Stomach (tissue), 9 donors: ENCODE data around the gene HNF1B. TPM values are rescaled to one million over a fixed set of nuclear protein-coding genes. Genes with fewer than 3 reads are reported as not detected.
A peak's percentile ranks its signal among the peaks of the same experiment; 100 is the strongest.

Source experiments
- DNase-seq, 2 donors: peaks; one replicate each; pipeline versions ENCODE4 v3.0.0 to v3.0.0-alpha.2; 2013 to 2019
- H3K27ac ChIP-seq, 5 donors: fragments of 200-600 bp in 4 of 5; sonication (generic) in 4 of 5; one replicate each; pipeline ENCODE4 v1.5.1; 2013 to 2019; ENCODE audit warnings: mild to moderate bottlenecking in 1 of 5, moderate library complexity in 1 of 5
- H3K27me3 ChIP-seq, 3 donors: fragments of 200-600 bp; sonication (generic); one replicate each; pipeline ENCODE4 v1.5.1; 2017 to 2019; ENCODE audit warnings: mixed run types in 1 of 3
- H3K36me3 ChIP-seq, 4 donors: fragments of 200-600 bp; sonication (generic); 1 replicate in 3 of 4; 2 replicates in 1 of 4; pipeline ENCODE4 v1.5.1; 2016 to 2019
- H3K4me1 ChIP-seq, 4 donors: fragments of 200-600 bp; sonication (generic); one replicate each; pipeline ENCODE4 v1.5.1; 2016 to 2019
- H3K4me3 ChIP-seq, 4 donors: fragments of 200-600 bp; sonication (generic) in 3 of 4; one replicate each; pipeline ENCODE4 v1.5.1; 2016 to 2019; ENCODE audit warnings: mild to moderate bottlenecking in 1 of 4
- H3K9me3 ChIP-seq, 4 donors: fragments of 200-600 bp; sonication (generic); one replicate each; pipeline ENCODE4 v1.5.1; 2016 to 2019
- CTCF ChIP-seq, 7 experiments: fragments of 450-650 bp in 4 of 7; fragments of 200-600 bp in 3 of 7; sonication (generic) in 3 of 7; IDR thresholded peaks; one replicate each; pipeline ENCODE4 v1.5.1; 2016 to 2019; ENCODE audit warnings: antibody characterized with exemption in 7 of 7, control low read depth in 2 of 7, mild to moderate bottlenecking in 1 of 7
- EP300 ChIP-seq: sonication (generic); formaldehyde crosslinking; IDR thresholded peaks from one replicate; pipeline ENCODE4 v1.6.1; 2017; ENCODE audit warnings: antibody characterized with exemption
- POLR2A ChIP-seq, 4 donors: fragments of 450-650 bp; IDR thresholded peaks; one replicate each; pipeline ENCODE4 v1.6.1; 2016; ENCODE audit warnings: antibody characterized with exemption in 4 of 4, control low read depth in 2 of 4, mild to moderate bottlenecking in 1 of 4, moderate library complexity in 1 of 4
- POLR2AphosphoS5 ChIP-seq, 3 donors: sonication (generic); formaldehyde crosslinking; IDR thresholded peaks; one replicate each; pipeline ENCODE4 v1.6.1; 2016; ENCODE audit warnings: antibody characterized with exemption in 3 of 3
- WGBS, 5 donors: extraction: QIAGEN DNeasy Blood & Tissue Kit in 3 of 5; methylation state at CpG; one replicate each; pipeline versions ENCODE4 v1.1.5 to v1.1.7; 2013 to 2018; 5-methylcytosine and 5-hydroxymethylcytosine counted together
- intact Hi-C: fragments of 100-400 bp; cut with DNase I; formaldehyde crosslinking; loops from one replicate; pipeline ENCODE4 v1.15.1; 2023; ENCODE audit warnings: low total_unique reads
- polyA plus RNA-seq, 3 donors: library from polyadenylated mRNA; stranded (reverse); fragments of 200-250 nt; gene quantifications; one replicate each; pipeline ENCODE4 v1.2.3, GENCODE V29; 2013
- total RNA-seq, 5 donors: library from RNA; depleted of rRNA; stranded (reverse); fragments of >200 nt; gene quantifications; one replicate each; pipeline versions ENCODE4 v1.1.0 to v1.2.3, GENCODE V29; 2014 to 2016
- donor health status: healthy with polysubstance abuse.
- donor health status: Bipolar disorder and iron deficiency.
- donor health status: healthy.

The HNF1B gene
- total and polyA plus RNA-seq, 8 donors, result 0.58 to 19.2 (median 7.0) TPM

GRCh38 chr17:37772982-37773381, 28.1 kb upstream of the HNF1B start:
- Histone ChIP-seq H3K36me3 (no peaks in the 10 kb centered on the region), H3K27me3 (no peaks in the 10 kb centered on the region), H3K27ac (no peak overlapping the region), H3K9me3 (peaks cover 0 to 8% (median 5%) of the 10 kb centered on the region in 4 donors), H3K4me1 (no peaks in the 10 kb centered on the region), H3K4me3 (no peak overlapping the region)
- intact Hi-C loops, result no loop called here
- 87 to 98% (median 92%) methylated on average over 2 of the region's 2 CpGs for WGBS, 5 donors
- no peak for TF ChIP-seq POLR2AphosphoS5 (IDR thresholded peaks at IDR 0.05)
- TF ChIP-seq EP300, result no peak
- TF ChIP-seq CTCF (IDR thresholded peaks at IDR 0.05), result no peak
- TF ChIP-seq POLR2A (IDR thresholded peaks at IDR 0.05), result no peak
- no peak for DNase-seq

- Histone ChIP-seq H3K36me3 (no peaks in the 10 kb centered on the region), H3K27me3 (no peaks in the 10 kb centered on the region), H3K4me1 (no peaks in the 10 kb centered on the region), H3K27ac (no peak overlapping the region), H3K9me3 (peaks cover 0 to 9% (median 5%) of the 10 kb centered on the region in 4 donors), H3K4me3 (no peak overlapping the region)
- intact Hi-C loops, result no loop called here
- DNase-seq, result peak; percentile 84 to 85
- TF ChIP-seq CTCF (IDR thresholded peaks at IDR 0.05), result peak in 5 of 7 experiments; percentile 64 to 89 (median 83)
- TF ChIP-seq EP300, result no peak
- TF ChIP-seq POLR2A (IDR thresholded peaks at IDR 0.05), result no peak
- peak in 1 of 3 donors; percentile 19 for TF ChIP-seq POLR2AphosphoS5 (IDR thresholded peaks at IDR 0.05)
- 43 to 54% (median 47%) methylated on average over 16 to 17 of the region's 17 CpGs for WGBS, 5 donors
Measured at GRCh38 chr17:37770631-37771518, 26.0 kb upstream of the HNF1B start.

- 80 to 88% (median 85%) methylated on average over 6 of the region's 6 CpGs for WGBS, 5 donors
- TF ChIP-seq EP300 (no peak), CTCF (IDR thresholded peaks at IDR 0.05) (no peak), POLR2A (IDR thresholded peaks at IDR 0.05) (no peak), POLR2AphosphoS5 (IDR thresholded peaks at IDR 0.05) (no peak)
- Histone ChIP-seq H3K27ac (no peak overlapping the region), H3K9me3 (peaks cover 0 to 9% (median 5%) of the 10 kb centered on the region in 4 donors), H3K27me3 (no peaks in the 10 kb centered on the region), H3K4me3 (no peak overlapping the region), H3K36me3 (no peaks in the 10 kb centered on the region), H3K4me1 (peaks cover 0 to 9% (median 4%) of the 10 kb centered on the region in 4 donors)
- intact Hi-C loops, result no loop called here
- DNase-seq, result no peak
Measured at GRCh38 chr17:37769050-37769449, 24.2 kb upstream of the HNF1B start.

- H3K4me3 ChIP-seq, result no peak overlapping the region
- intact Hi-C loops, result no loop called here
- H3K27ac ChIP-seq, result no peak overlapping the region
- 84 to 96% (median 91%) methylated on average over 2 of the region's 2 CpGs for WGBS, 5 donors
- H3K4me1 ChIP-seq, result peaks cover 0 to 9% (median 4%) of the 10 kb centered on the region in 4 donors
- no peak for TF ChIP-seq POLR2A (IDR thresholded peaks at IDR 0.05)
- no peak for TF ChIP-seq EP300
- TF ChIP-seq POLR2AphosphoS5 (IDR thresholded peaks at IDR 0.05), result no peak
- no peak for TF ChIP-seq CTCF (IDR thresholded peaks at IDR 0.05)
- peaks cover 0 to 1% (median 0%) of the 10 kb centered on the region in 3 donors for H3K27me3 ChIP-seq
- no peaks in the 10 kb centered on the region for H3K36me3 ChIP-seq
- peaks cover 0 to 9% (median 5%) of the 10 kb centered on the region in 4 donors for H3K9me3 ChIP-seq
- no peak for DNase-seq
Measured at GRCh38 chr17:37768438-37768837, 23.6 kb upstream of the HNF1B start.
